OCI-LY3 (cell line): ENCODE data around the gene CACNA1A.

ENCODE experiments used
- H2AFZ ChIP-seq: fragments of 200-600, 300-600 bp; shearing (Covaris generic); 2 replicates; pipeline ENCODE4 v1.6.0; 2014; ENCODE audit warnings: antibody characterized with exemption, low read depth, low read length
- H3K27ac ChIP-seq: fragments of 200-600, 300-600 bp; sonication (generic); 2 replicates; pipeline ENCODE4 v1.5.1; 2014; ENCODE audit warnings: mild to moderate bottlenecking, low read length, moderate library complexity, mixed read lengths
- H3K27me3 ChIP-seq: fragments of 200-600, 300-600 bp; sonication (generic); 2 replicates; pipeline ENCODE4 v1.6.1; 2014; ENCODE audit warnings: low read depth, low read length, mixed read lengths
- H3K36me3 ChIP-seq: fragments of 200-600, 300-600 bp; sonication (generic); replicated peaks from 2 replicates; pipeline ENCODE3; 2014; ENCODE audit warnings: low read depth, low read length, mixed read lengths
- H3K4me1 ChIP-seq: fragments of 300-600, 200-600 bp; sonication (generic); 2 replicates; pipeline ENCODE4 v1.6.1; 2014; ENCODE audit warnings: low read length, mixed read lengths
- H3K4me2 ChIP-seq: fragments of 200-600, 300-600 bp; sonication (generic); 2 replicates; pipeline ENCODE4 v1.6.1; 2014; ENCODE audit warnings: low read length, mixed read lengths
- H3K4me3 ChIP-seq: fragments of 300-600, 200-600 bp; sonication (generic); 2 replicates; pipeline ENCODE4 v1.5.1; 2014; ENCODE audit warnings: antibody characterized with exemption, mild to moderate bottlenecking, low read length, moderate library complexity
- H3K79me2 ChIP-seq: fragments of 300-600, 200-600 bp; shearing (Covaris generic); 2 replicates; pipeline ENCODE4 v1.6.1; 2014; ENCODE audit warnings: mild to moderate bottlenecking, low read length, mixed read lengths
- H3K9ac ChIP-seq: fragments of 300-600, 200-600 bp; shearing (Covaris generic); 2 replicates; pipeline ENCODE4 v1.6.0; 2014; ENCODE audit warnings: mild to moderate bottlenecking, low read length, moderate library complexity
- H3K9me3 ChIP-seq: fragments of 200-600, 300-600 bp; shearing (Covaris generic); 2 replicates; pipeline ENCODE4 v1.6.1; 2014; ENCODE audit warnings: low read length, mixed read lengths; ENCODE audit not compliant: insufficient read depth
- H4K20me1 ChIP-seq: fragments of 200-600, 300-600 bp; sonication (generic); 2 replicates; pipeline ENCODE4 v1.6.1; 2016; ENCODE audit warnings: low read length, mixed read lengths; ENCODE audit not compliant: insufficient read depth
- CTCF ChIP-seq: fragments of 200-600, 300-600 bp; sonication (generic); IDR thresholded peaks from 2 replicates; pipeline ENCODE4 v1.5.1; 2014; ENCODE audit warnings: antibody characterized with exemption, low read length, low read depth
- EZH2phosphoT487 ChIP-seq: fragments of 200-600 bp; shearing (Covaris generic); IDR thresholded peaks from 2 replicates; pipeline ENCODE4 v1.6.1; 2018; ENCODE audit warnings: antibody characterized with exemption, mixed run types, low read depth

CACNA1A gene

GRCh38 chr19:13484166-13484565 lies 22.1 kb downstream of the CACNA1A start:
- H4K20me1 ChIP-seq: no peaks in the 10 kb centered on the region
- H2AFZ ChIP-seq: no peak overlapping the region
- H3K27ac ChIP-seq: no peak overlapping the region
- TF ChIP-seq EZH2phosphoT487 (no peak), CTCF (no peak)
- no peaks in the 10 kb centered on the region for H3K79me2 ChIP-seq
- no peak overlapping the region for H3K4me3 ChIP-seq
- H3K4me1 ChIP-seq: no peaks in the 10 kb centered on the region
- no peaks in the 10 kb centered on the region for H3K9me3 ChIP-seq
- no peak overlapping the region for H3K9ac ChIP-seq
- no peak overlapping the region for H3K4me2 ChIP-seq
- H3K36me3 ChIP-seq: no peaks in the 10 kb centered on the region
- peaks cover 20% of the 10 kb centered on the region for H3K27me3 ChIP-seq

GRCh38 chr19:13483215-13483614 lies 23.1 kb downstream of the CACNA1A start:
- H3K27ac ChIP-seq: no peak overlapping the region
- H3K4me3 ChIP-seq: no peak overlapping the region
- no peak overlapping the region for H2AFZ ChIP-seq
- H3K27me3 ChIP-seq: peaks cover 22% of the 10 kb centered on the region
- H3K4me1 ChIP-seq: no peaks in the 10 kb centered on the region
- H4K20me1 ChIP-seq: no peaks in the 10 kb centered on the region
- TF ChIP-seq EZH2phosphoT487 (no peak), CTCF (no peak)
- H3K4me2 ChIP-seq: no peak overlapping the region
- H3K79me2 ChIP-seq: no peaks in the 10 kb centered on the region
- H3K9ac ChIP-seq: no peak overlapping the region
- H3K9me3 ChIP-seq: no peaks in the 10 kb centered on the region
- H3K36me3 ChIP-seq: no peaks in the 10 kb centered on the region

- TF ChIP-seq CTCF: no peak
- TF ChIP-seq EZH2phosphoT487: no peak
- no peak overlapping the region for H3K9ac ChIP-seq
- H2AFZ ChIP-seq: no peak overlapping the region
- no peak overlapping the region for H3K4me3 ChIP-seq
- H3K79me2 ChIP-seq: no peaks in the 10 kb centered on the region
- H4K20me1 ChIP-seq: no peaks in the 10 kb centered on the region
- no peak overlapping the region for H3K4me2 ChIP-seq
- no peaks in the 10 kb centered on the region for H3K4me1 ChIP-seq
- no peak overlapping the region for H3K27ac ChIP-seq
- peaks cover 5% of the 10 kb centered on the region; the same call in 1 of the 2 replicates for H3K9me3 ChIP-seq
- no peaks in the 10 kb centered on the region for H3K36me3 ChIP-seq
- H3K27me3 ChIP-seq: peaks cover 18% of the 10 kb centered on the region
Observed at GRCh38 chr19:13478576-13478975, 27.7 kb downstream of the CACNA1A start.

- H3K27ac ChIP-seq: no peak overlapping the region
- TF ChIP-seq CTCF (no peak), EZH2phosphoT487 (no peak)
- H4K20me1 ChIP-seq: no peaks in the 10 kb centered on the region
- no peaks in the 10 kb centered on the region for H3K4me1 ChIP-seq
- H3K36me3 ChIP-seq: no peaks in the 10 kb centered on the region
- peaks cover 18% of the 10 kb centered on the region for H3K27me3 ChIP-seq
- H2AFZ ChIP-seq: no peak overlapping the region
- peaks cover 5% of the 10 kb centered on the region; the same call in 1 of the 2 replicates for H3K9me3 ChIP-seq
- no peak overlapping the region for H3K4me2 ChIP-seq
- H3K79me2 ChIP-seq: no peaks in the 10 kb centered on the region
- H3K9ac ChIP-seq: no peak overlapping the region
- H3K4me3 ChIP-seq: no peak overlapping the region
Observed at GRCh38 chr19:13476071-13476470, 30.2 kb downstream of the CACNA1A start.
